Measurements from ENCODE around the gene TTC28. TPM values are rescaled to one million over a fixed set of nuclear protein-coding genes. Genes with fewer than 3 reads are reported as not detected.

Gene TTC28
- total RNA-seq, 1 donor from 2014 or later: 7.9 TPM

GRCh38 chr22:28250036-28250695, 429.5 kb downstream of the TTC28 start:
- POLR2A ChIA-PET: no interaction called here
- Mint-ChIP-seq H3K27ac (no peak overlapping the region), H3K36me3 (ENCODE audit: low read depth) (no peaks in the 10 kb centered on the region), H3K9me3 (no peaks in the 10 kb centered on the region), H3K4me1 (no peaks in the 10 kb centered on the region), H3K27me3 (no peaks in the 10 kb centered on the region), H3K4me3 (no peak overlapping the region)
- no peak for ATAC-seq (ENCODE audit: low read depth)
- no peak for DNase-seq
- CTCF ChIA-PET: interaction anchor here (0.7 kb wide), 1 partner anchor 263 kb away, joined by 3 read pairs; no protein-coding TSS in a partner anchor
- intact Hi-C loops (cut with micrococcal nuclease): no loop called here
- no peak for TF ChIP-seq CTCF (IDR thresholded peaks at IDR 0.05)

GRCh38 chr22:28249402-28249801, 430.2 kb downstream of the TTC28 start:
- intact Hi-C loops (cut with micrococcal nuclease): no loop called here
- H3K4me1 Mint-ChIP-seq: no peaks in the 10 kb centered on the region
- DNase-seq (no peak), ATAC-seq (ENCODE audit: low read depth) (no peak)
- H3K9me3 Mint-ChIP-seq: no peaks in the 10 kb centered on the region
- ChIA-PET POLR2A (no interaction called here), CTCF (interaction anchor here (0.7 kb wide), 1 partner anchor 264 kb away, joined by 3 read pairs; no protein-coding TSS in a partner anchor)
- no peaks in the 10 kb centered on the region for H3K36me3 Mint-ChIP-seq (ENCODE audit: low read depth)
- no peaks in the 10 kb centered on the region for H3K27me3 Mint-ChIP-seq
- no peak overlapping the region for H3K4me3 Mint-ChIP-seq
- H3K27ac Mint-ChIP-seq: no peak overlapping the region
- no peak for TF ChIP-seq CTCF (IDR thresholded peaks at IDR 0.05)

- DNase-seq (no peak), ATAC-seq (ENCODE audit: low read depth) (no peak)
- no peaks in the 10 kb centered on the region for H3K9me3 Mint-ChIP-seq
- H3K36me3 Mint-ChIP-seq (ENCODE audit: low read depth): no peaks in the 10 kb centered on the region
- H3K4me1 Mint-ChIP-seq: no peaks in the 10 kb centered on the region
- CTCF ChIA-PET: no interaction called here
- H3K4me3 Mint-ChIP-seq: no peak overlapping the region
- intact Hi-C loops (cut with micrococcal nuclease): no loop called here
- no peak overlapping the region for H3K27ac Mint-ChIP-seq
- H3K27me3 Mint-ChIP-seq: no peaks in the 10 kb centered on the region
- POLR2A ChIA-PET: no interaction called here
- no peak for TF ChIP-seq CTCF (IDR thresholded peaks at IDR 0.05)
These were observed 431.8 kb downstream of the TTC28 start for GRCh38 chr22:28247667-28248363.

- H3K27ac Mint-ChIP-seq: no peak overlapping the region
- ChIA-PET POLR2A (no interaction called here), CTCF (no interaction called here)
- no peaks in the 10 kb centered on the region for H3K27me3 Mint-ChIP-seq
- intact Hi-C loops (cut with micrococcal nuclease): no loop called here
- H3K4me3 Mint-ChIP-seq: no peak overlapping the region
- TF ChIP-seq CTCF (IDR thresholded peaks at IDR 0.05): no peak
- H3K4me1 Mint-ChIP-seq: no peaks in the 10 kb centered on the region
- no peaks in the 10 kb centered on the region for H3K36me3 Mint-ChIP-seq (ENCODE audit: low read depth)
- no peaks in the 10 kb centered on the region for H3K9me3 Mint-ChIP-seq
- DNase-seq (no peak), ATAC-seq (ENCODE audit: low read depth) (no peak)
These were observed 432.5 kb downstream of the TTC28 start for GRCh38 chr22:28247136-28247535.

- no peaks in the 10 kb centered on the region for H3K27me3 Mint-ChIP-seq
- H3K4me3 Mint-ChIP-seq: no peak overlapping the region
- H3K27ac Mint-ChIP-seq: no peak overlapping the region
- DNase-seq (no peak), ATAC-seq (ENCODE audit: low read depth) (no peak)
- CTCF ChIA-PET: no interaction called here
- no peak for TF ChIP-seq CTCF (IDR thresholded peaks at IDR 0.05)
- no peaks in the 10 kb centered on the region for H3K4me1 Mint-ChIP-seq
- POLR2A ChIA-PET: no interaction called here
- H3K36me3 Mint-ChIP-seq (ENCODE audit: low read depth): no peaks in the 10 kb centered on the region
- no peaks in the 10 kb centered on the region for H3K9me3 Mint-ChIP-seq
- intact Hi-C loops (cut with micrococcal nuclease): no loop called here
These were observed 433.2 kb downstream of the TTC28 start for GRCh38 chr22:28246397-28246796.
